SK-N-SH treated with all-trans-retinoic acid at 6 μM for 48 hours (cell line): Measurements from ENCODE around the gene KLHDC7A.

Experiments used
- ATAC-seq: fragments of 200-7000 bp; cut with Tn5 transposase; 3 replicates; pipeline ENCODE4 v1.9.1; 2020; ENCODE audit warnings: mild to moderate bottlenecking, moderate library complexity
- BACH2 ChIP-seq: fragments of 250-450 bp; sonication (Bioruptor Pico); IDR thresholded peaks from 2 replicates; pipeline ENCODE4 v1.9.0; 2021; ENCODE audit warnings: mild to moderate bottlenecking, borderline replicate concordance
- CSDC2 ChIP-seq: fragments of 250-450 bp; sonication (Bioruptor Pico); IDR thresholded peaks from 2 replicates; pipeline ENCODE4 v1.5.0; 2020; ENCODE audit warnings: mild to moderate bottlenecking, moderate library complexity
- ESRRG ChIP-seq: fragments of 250-450 bp; sonication (Bioruptor Pico); IDR thresholded peaks from 2 replicates; pipeline ENCODE4 v1.6.1; 2021; ENCODE audit warnings: mild to moderate bottlenecking
- GLIS3 ChIP-seq: fragments of 250-450 bp; sonication (Bioruptor Pico); IDR thresholded peaks from 2 replicates; pipeline ENCODE4 v1.5.0; 2020; ENCODE audit warnings: mild to moderate bottlenecking, moderate library complexity
- OSR1 ChIP-seq: fragments of 250-450 bp; sonication (Bioruptor Pico); IDR thresholded peaks from 2 replicates; pipeline ENCODE4 v1.8.0; 2022; ENCODE audit warnings: moderate library complexity, mild to moderate bottlenecking, inconsistent platforms
- PATZ1 ChIP-seq: fragments of 250-450 bp; sonication (Bioruptor Pico); IDR thresholded peaks from 2 replicates; pipeline ENCODE4 v1.8.0; 2020; ENCODE audit warnings: mild to moderate bottlenecking, moderate library complexity, borderline replicate concordance
- RARB ChIP-seq: fragments of 250-450 bp; sonication (Bioruptor Pico); IDR thresholded peaks from 2 replicates; pipeline ENCODE4 v1.8.0; 2021; ENCODE audit warnings: mild to moderate bottlenecking, moderate library complexity
- SNAI2 ChIP-seq: fragments of 250-450 bp; sonication (Bioruptor Pico); IDR thresholded peaks from 2 replicates; pipeline ENCODE4 v1.5.0; 2020; ENCODE audit warnings: mild to moderate bottlenecking, moderate library complexity
- TSHZ2 ChIP-seq: fragments of 250-450 bp; sonication (Bioruptor Pico); IDR thresholded peaks from 2 replicates; pipeline ENCODE4 v1.5.0; 2020; ENCODE audit warnings: mild to moderate bottlenecking, moderate library complexity
- ZC3H10 ChIP-seq: fragments of 250-450 bp; sonication (Bioruptor Pico); IDR thresholded peaks from 2 replicates; pipeline ENCODE4 v1.5.1; 2021; ENCODE audit warnings: mild to moderate bottlenecking, moderate library complexity
- ZFP3 ChIP-seq: fragments of 250-450 bp; sonication (Bioruptor Pico); IDR thresholded peaks from 2 replicates; pipeline ENCODE4 v1.5.0; 2020; ENCODE audit warnings: mild to moderate bottlenecking, moderate library complexity
- ZFP30 ChIP-seq: fragments of 450-650 bp; formaldehyde crosslinking; IDR thresholded peaks from 2 replicates; pipeline ENCODE4 v1.5.0; 2022; ENCODE audit warnings: mild to moderate bottlenecking, moderate library complexity
- ZNF565 ChIP-seq: fragments of 450-650 bp; formaldehyde crosslinking; conservative IDR thresholded peaks from 2 replicates; pipeline ENCODE4 v1.5.0; 2020; ENCODE audit warnings: low read depth, mild to moderate bottlenecking, moderate library complexity
- ZNF70 ChIP-seq: fragments of 450-650 bp; formaldehyde crosslinking; IDR thresholded peaks from 2 replicates; pipeline ENCODE4 v1.5.0; 2020; ENCODE audit warnings: mild to moderate bottlenecking, moderate library complexity
- ZNF8 ChIP-seq: fragments of 450-650 bp; formaldehyde crosslinking; IDR thresholded peaks from 2 replicates; pipeline ENCODE4 v1.5.0; 2020; ENCODE audit warnings: mild to moderate bottlenecking, moderate library complexity
- TF ChIP-seq, protein P1 (sequence below): fragments of 250-450 bp; sonication (Bioruptor Pico); IDR thresholded peaks from 2 replicates; pipeline ENCODE4 v1.5.1; 2020; ENCODE audit warnings: low read depth, mild to moderate bottlenecking, moderate library complexity
- TF ChIP-seq, protein P2 (sequence below): fragments of 250-450 bp; sonication (Bioruptor Pico); IDR thresholded peaks from 2 replicates; pipeline ENCODE4 v1.8.0; 2021; ENCODE audit warnings: low read depth, mild to moderate bottlenecking, moderate library complexity, borderline replicate concordance
- TF ChIP-seq, protein P3 (sequence below): fragments of 250-450 bp; sonication (Bioruptor Pico); IDR thresholded peaks from 2 replicates; pipeline ENCODE4 v1.5.1; 2021; ENCODE audit warnings: mild to moderate bottlenecking, moderate library complexity

The KLHDC7A gene

GRCh38 chr1:18480315-18481189 is at the start of gene KLHDC7A:
KLHDC7A (plus strand) TSS chr1:18480930; CDS start chr1:18480982, 52 bp downstream.
- TF ChIP-seq, protein P1, sequence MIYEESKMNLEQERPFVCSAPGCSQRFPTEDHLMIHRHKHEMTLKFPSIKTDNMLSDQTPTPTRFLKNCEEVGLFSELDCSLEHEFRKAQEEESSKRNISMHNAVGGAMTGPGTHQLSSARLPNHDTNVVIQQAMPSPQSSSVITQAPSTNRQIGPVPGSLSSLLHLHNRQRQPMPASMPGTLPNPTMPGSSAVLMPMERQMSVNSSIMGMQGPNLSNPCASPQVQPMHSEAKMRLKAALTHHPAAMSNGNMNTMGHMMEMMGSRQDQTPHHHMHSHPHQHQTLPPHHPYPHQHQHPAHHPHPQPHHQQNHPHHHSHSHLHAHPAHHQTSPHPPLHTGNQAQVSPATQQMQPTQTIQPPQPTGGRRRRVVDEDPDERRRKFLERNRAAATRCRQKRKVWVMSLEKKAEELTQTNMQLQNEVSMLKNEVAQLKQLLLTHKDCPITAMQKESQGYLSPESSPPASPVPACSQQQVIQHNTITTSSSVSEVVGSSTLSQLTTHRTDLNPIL: no peak
- TF ChIP-seq ZNF70: no peak
- TF ChIP-seq CSDC2: no peak
- TF ChIP-seq, protein P2, sequence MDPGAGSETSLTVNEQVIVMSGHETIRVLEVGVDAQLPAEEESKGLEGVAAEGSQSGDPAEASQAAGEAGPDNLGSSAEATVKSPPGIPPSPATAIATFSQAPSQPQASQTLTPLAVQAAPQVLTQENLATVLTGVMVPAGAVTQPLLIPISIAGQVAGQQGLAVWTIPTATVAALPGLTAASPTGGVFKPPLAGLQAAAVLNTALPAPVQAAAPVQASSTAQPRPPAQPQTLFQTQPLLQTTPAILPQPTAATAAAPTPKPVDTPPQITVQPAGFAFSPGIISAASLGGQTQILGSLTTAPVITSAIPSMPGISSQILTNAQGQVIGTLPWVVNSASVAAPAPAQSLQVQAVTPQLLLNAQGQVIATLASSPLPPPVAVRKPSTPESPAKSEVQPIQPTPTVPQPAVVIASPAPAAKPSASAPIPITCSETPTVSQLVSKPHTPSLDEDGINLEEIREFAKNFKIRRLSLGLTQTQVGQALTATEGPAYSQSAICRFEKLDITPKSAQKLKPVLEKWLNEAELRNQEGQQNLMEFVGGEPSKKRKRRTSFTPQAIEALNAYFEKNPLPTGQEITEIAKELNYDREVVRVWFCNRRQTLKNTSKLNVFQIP (CRISPR knock-in tag): no peak
- TF ChIP-seq BACH2: no peak
- TF ChIP-seq ZC3H10 (CRISPR knock-in tag): no peak
- no peak for TF ChIP-seq ZFP3
- ATAC-seq: no peak

GRCh38 chr1:18434041-18434440 is 46.7 kb upstream of the KLHDC7A start:
- ATAC-seq: no peak

DNA sequence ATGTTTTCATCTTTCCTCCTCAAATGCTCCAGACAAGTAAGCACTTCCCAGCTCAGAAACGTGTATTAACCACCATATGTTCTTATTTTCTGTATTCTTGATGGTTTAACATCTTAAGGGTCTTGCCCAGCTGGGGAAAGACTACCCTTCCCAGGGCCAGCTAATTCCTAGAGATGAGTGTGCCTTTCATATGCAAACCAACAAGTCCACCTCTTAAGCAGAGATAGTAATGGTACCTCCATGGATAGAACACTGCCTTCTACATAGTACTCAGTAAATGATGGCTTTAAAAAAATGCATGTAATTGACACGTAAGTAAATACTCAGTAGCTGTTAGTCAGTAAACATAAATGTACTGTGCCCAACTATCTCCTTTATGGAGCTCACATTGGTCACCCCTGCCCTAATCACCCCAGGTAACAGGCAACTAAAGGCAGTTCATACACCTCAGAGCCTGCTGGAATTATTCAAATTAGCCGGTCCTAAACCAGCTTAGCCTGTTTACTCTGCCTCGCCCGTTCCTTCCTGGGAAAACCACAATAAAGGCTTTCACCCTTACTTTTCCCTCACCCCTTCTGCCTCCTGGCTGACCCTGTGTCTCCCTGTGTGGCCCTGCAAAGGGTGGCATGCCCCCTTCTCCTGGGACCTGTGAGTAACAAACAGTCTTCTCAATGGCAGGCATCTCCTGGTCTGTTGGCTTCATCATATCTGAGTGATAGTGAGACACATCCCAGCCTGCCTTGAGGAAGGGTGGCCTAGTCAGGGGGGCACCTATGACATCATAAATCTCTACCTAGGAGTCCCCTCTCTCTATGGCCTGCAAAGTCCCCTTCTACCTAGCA is 40.1 kb upstream of the KLHDC7A start:
- no peak for ATAC-seq
- TF ChIP-seq ZNF8 (CRISPR knock-in tag): no peak
- no peak for TF ChIP-seq ZFP30 (CRISPR knock-in tag)
- TF ChIP-seq RARB (CRISPR knock-in tag): no peak
- no peak for TF ChIP-seq TSHZ2 (CRISPR knock-in tag)
- TF ChIP-seq ZNF70: no peak
- TF ChIP-seq, protein P2 (CRISPR knock-in tag): no peak
- TF ChIP-seq ZFP3: no peak
- TF ChIP-seq OSR1: no peak
- TF ChIP-seq GLIS3 (CRISPR knock-in tag): no peak
- no peak for TF ChIP-seq CSDC2
- TF ChIP-seq, protein P3, sequence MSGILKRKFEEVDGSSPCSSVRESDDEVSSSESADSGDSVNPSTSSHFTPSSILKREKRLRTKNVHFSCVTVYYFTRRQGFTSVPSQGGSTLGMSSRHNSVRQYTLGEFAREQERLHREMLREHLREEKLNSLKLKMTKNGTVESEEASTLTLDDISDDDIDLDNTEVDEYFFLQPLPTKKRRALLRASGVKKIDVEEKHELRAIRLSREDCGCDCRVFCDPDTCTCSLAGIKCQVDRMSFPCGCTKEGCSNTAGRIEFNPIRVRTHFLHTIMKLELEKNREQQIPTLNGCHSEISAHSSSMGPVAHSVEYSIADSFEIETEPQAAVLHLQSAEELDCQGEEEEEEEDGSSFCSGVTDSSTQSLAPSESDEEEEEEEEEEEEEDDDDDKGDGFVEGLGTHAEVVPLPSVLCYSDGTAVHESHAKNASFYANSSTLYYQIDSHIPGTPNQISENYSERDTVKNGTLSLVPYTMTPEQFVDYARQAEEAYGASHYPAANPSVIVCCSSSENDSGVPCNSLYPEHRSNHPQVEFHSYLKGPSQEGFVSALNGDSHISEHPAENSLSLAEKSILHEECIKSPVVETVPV: no peak
- no peak for TF ChIP-seq ESRRG
- TF ChIP-seq PATZ1 (CRISPR knock-in tag): no peak
- no peak for TF ChIP-seq ZC3H10 (CRISPR knock-in tag)

More at GRCh38 chr1:18434041-18434440, 46.7 kb upstream of the KLHDC7A start:
- no peak for TF ChIP-seq SNAI2 (CRISPR knock-in tag)
- TF ChIP-seq ZNF565: no peak
- TF ChIP-seq CSDC2: no peak
- TF ChIP-seq, protein P3: no peak
- no peak for TF ChIP-seq RARB (CRISPR knock-in tag)
